ENCODE measurements around the gene KCTD18. TPM values are rescaled to one million over a fixed set of nuclear protein-coding genes. Genes with fewer than 3 reads are reported as not detected.

Gene KCTD18
- polyA plus RNA-seq, 1 donor (not counting 4 experiments of a cell fraction or from before 2014, with no cell fraction given): 10.9 TPM

- no peaks in the 10 kb centered on the region for H3K9me1 ChIP-seq (ENCODE audit: control insufficient read depth, extremely low read depth, insufficient read depth, low read length)
- TF ChIP-seq EZH2 (IDR thresholded peaks at IDR 0.05; ENCODE audit: low read length): no peak
- TF ChIP-seq, protein P1, sequence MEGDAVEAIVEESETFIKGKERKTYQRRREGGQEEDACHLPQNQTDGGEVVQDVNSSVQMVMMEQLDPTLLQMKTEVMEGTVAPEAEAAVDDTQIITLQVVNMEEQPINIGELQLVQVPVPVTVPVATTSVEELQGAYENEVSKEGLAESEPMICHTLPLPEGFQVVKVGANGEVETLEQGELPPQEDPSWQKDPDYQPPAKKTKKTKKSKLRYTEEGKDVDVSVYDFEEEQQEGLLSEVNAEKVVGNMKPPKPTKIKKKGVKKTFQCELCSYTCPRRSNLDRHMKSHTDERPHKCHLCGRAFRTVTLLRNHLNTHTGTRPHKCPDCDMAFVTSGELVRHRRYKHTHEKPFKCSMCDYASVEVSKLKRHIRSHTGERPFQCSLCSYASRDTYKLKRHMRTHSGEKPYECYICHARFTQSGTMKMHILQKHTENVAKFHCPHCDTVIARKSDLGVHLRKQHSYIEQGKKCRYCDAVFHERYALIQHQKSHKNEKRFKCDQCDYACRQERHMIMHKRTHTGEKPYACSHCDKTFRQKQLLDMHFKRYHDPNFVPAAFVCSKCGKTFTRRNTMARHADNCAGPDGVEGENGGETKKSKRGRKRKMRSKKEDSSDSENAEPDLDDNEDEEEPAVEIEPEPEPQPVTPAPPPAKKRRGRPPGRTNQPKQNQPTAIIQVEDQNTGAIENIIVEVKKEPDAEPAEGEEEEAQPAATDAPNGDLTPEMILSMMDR (optimal IDR thresholded peaks at IDR 0.05 in 1 of 3, IDR thresholded peaks at IDR 0.05 in 1 of 3, conservative IDR thresholded peaks at IDR 0.05 in 1 of 3; ENCODE audit: extremely low read depth in 1 of 3, insufficient read depth in 2 of 3, low read length in 3 of 3): peak; percentile 89 to 94 (median 92)
- no peak overlapping the region for H3K27ac ChIP-seq (ENCODE audit: control insufficient read depth, insufficient read depth, low read length)
- dilution Hi-C loops (cut with MboI; ENCODE audit: extremely low pct_ligation_motif_present, low sequenced_read_pairs): no loop called here
- H3K4me2 ChIP-seq (ENCODE audit: control insufficient read depth, extremely low read depth, insufficient read depth, low read depth, low read length): no peak overlapping the region
- H4K20me1 ChIP-seq (ENCODE audit: control insufficient read depth, extremely low read depth, insufficient read depth, low read length): peaks cover 2% of the 10 kb centered on the region
- no peak overlapping the region for H3K9ac ChIP-seq (ENCODE audit: control insufficient read depth, extremely low read depth, insufficient read depth, low read length)
- no peaks in the 10 kb centered on the region for H3K27me3 ChIP-seq (ENCODE audit: control insufficient read depth, extremely low read depth, insufficient read depth, low read length)
- FAIRE-seq (peak; percentile 84), DNase-seq (ENCODE audit: low read depth, low spot score) (peak; percentile 30)
- H3K36me3 ChIP-seq (ENCODE audit: control insufficient read depth in 2 of 2, extremely low read depth in 1 of 2, insufficient read depth in 2 of 2, low read length in 2 of 2): peaks cover 0 to 4% of the 10 kb centered on the region in 2 experiments
- H3K4me1 ChIP-seq (ENCODE audit: control insufficient read depth, extremely low read depth, insufficient read depth, low read length): peaks cover 23% of the 10 kb centered on the region
- no peak overlapping the region for H3K4me3 ChIP-seq (ENCODE audit: control insufficient read depth in 2 of 3, extremely low read depth in 1 of 3, insufficient read depth in 2 of 3, low read depth in 1 of 3, low read length in 3 of 3)
- H3K9me3 ChIP-seq (ENCODE audit: control insufficient read depth, low read depth, low read length): no peaks in the 10 kb centered on the region
- no peaks in the 10 kb centered on the region for H3K79me2 ChIP-seq (ENCODE audit: control insufficient read depth, insufficient read depth, low read length)
- H2AFZ ChIP-seq (ENCODE audit: control insufficient read depth, low read length): no peak overlapping the region
Observed at GRCh38 chr2:200483729-200484198, 26.1 kb downstream of the KCTD18 start.

- no peak overlapping the region for H2AFZ ChIP-seq (ENCODE audit: control insufficient read depth, low read length)
- H3K4me2 ChIP-seq (ENCODE audit: control insufficient read depth, extremely low read depth, insufficient read depth, low read depth, low read length): no peak overlapping the region
- H3K9ac ChIP-seq (ENCODE audit: control insufficient read depth, extremely low read depth, insufficient read depth, low read length): no peak overlapping the region
- no peaks in the 10 kb centered on the region for H3K9me1 ChIP-seq (ENCODE audit: control insufficient read depth, extremely low read depth, insufficient read depth, low read length)
- no peak overlapping the region for H3K27ac ChIP-seq (ENCODE audit: control insufficient read depth, insufficient read depth, low read length)
- no peak for TF ChIP-seq EZH2 (IDR thresholded peaks at IDR 0.05; ENCODE audit: low read length)
- TF ChIP-seq, protein P1 (optimal IDR thresholded peaks at IDR 0.05 in 1 of 3, IDR thresholded peaks at IDR 0.05 in 1 of 3, conservative IDR thresholded peaks at IDR 0.05 in 1 of 3; ENCODE audit: extremely low read depth in 1 of 3, insufficient read depth in 2 of 3, low read length in 3 of 3): no peak
- H4K20me1 ChIP-seq (ENCODE audit: control insufficient read depth, extremely low read depth, insufficient read depth, low read length): peaks cover 2% of the 10 kb centered on the region
- H3K9me3 ChIP-seq (ENCODE audit: control insufficient read depth, low read depth, low read length): no peaks in the 10 kb centered on the region
- peaks cover 0 to 8% of the 10 kb centered on the region in 2 experiments for H3K36me3 ChIP-seq (ENCODE audit: control insufficient read depth in 2 of 2, extremely low read depth in 1 of 2, insufficient read depth in 2 of 2, low read length in 2 of 2)
- no peak overlapping the region for H3K4me3 ChIP-seq (ENCODE audit: control insufficient read depth in 2 of 3, extremely low read depth in 1 of 3, insufficient read depth in 2 of 3, low read depth in 1 of 3, low read length in 3 of 3)
- peaks cover 23% of the 10 kb centered on the region for H3K4me1 ChIP-seq (ENCODE audit: control insufficient read depth, extremely low read depth, insufficient read depth, low read length)
- FAIRE-seq (no peak), DNase-seq (ENCODE audit: low read depth, low spot score) (no peak)
- dilution Hi-C loops (cut with MboI; ENCODE audit: extremely low pct_ligation_motif_present, low sequenced_read_pairs): no loop called here
- no peaks in the 10 kb centered on the region for H3K79me2 ChIP-seq (ENCODE audit: control insufficient read depth, insufficient read depth, low read length)
- H3K27me3 ChIP-seq (ENCODE audit: control insufficient read depth, extremely low read depth, insufficient read depth, low read length): no peaks in the 10 kb centered on the region
Observed at GRCh38 chr2:200482194-200482593, 27.7 kb downstream of the KCTD18 start.

All from keratinocyte (primary cell).